ENCODE results near the gene EPN2. TPM values are rescaled to one million over a fixed set of nuclear protein-coding genes. Genes with fewer than 3 reads are reported as not detected.

The EPN2 gene
- total and polyA plus RNA-seq, 2 donors (not counting 1 experiment from before 2014, with no cell fraction given) = 23.8 to 36.0 TPM

- Histone ChIP-seq H3K4me2 (ENCODE audit: extremely low read depth, insufficient read depth, low read length) (no peak overlapping the region), H4K20me1 (ENCODE audit: control insufficient read depth, extremely low read depth, insufficient read depth, low read length) (no peaks in the 10 kb centered on the region), H3K4me3 (replicated peaks in 1 of 4; ENCODE audit: control extremely low read depth in 1 of 4, insufficient read depth in 1 of 4, low read depth in 3 of 4, low read length in 4 of 4) (no peak overlapping the region), H3K9me3 (ENCODE audit: control insufficient read depth, insufficient read depth, low read depth, low read length) (no peaks in the 10 kb centered on the region), H3K4me1 (ENCODE audit: control insufficient read depth, extremely low read depth, insufficient read depth, low read length) (peaks cover 22% of the 10 kb centered on the region), H3K27ac (ENCODE audit: insufficient read depth, low read length) (no peak overlapping the region), H3K27me3 (ENCODE audit: control insufficient read depth, insufficient read depth, low read length) (no peaks in the 10 kb centered on the region), H3K79me2 (ENCODE audit: control insufficient read depth, insufficient read depth, low read length) (no peaks in the 10 kb centered on the region), H3K36me3 (ENCODE audit: control insufficient read depth, insufficient read depth, low read length) (no peaks in the 10 kb centered on the region), H3K9ac (ENCODE audit: insufficient read depth, low read length) (no peak overlapping the region), H2AFZ (ENCODE audit: low read length) (no peak overlapping the region)
- TF ChIP-seq EZH2 (IDR thresholded peaks at IDR 0.05; ENCODE audit: low read length, missing control alignments) (no peak), CTCF (conservative IDR thresholded peaks at IDR 0.05 in 1 of 2, IDR thresholded peaks at IDR 0.05 in 1 of 2; ENCODE audit: low read depth in 1 of 2, low read length in 2 of 2) (no peak)
- DNase-seq (ENCODE audit: low read depth in 2 of 2) = no peak
These were observed 107.3 kb downstream of the EPN2 start for GRCh38 chr17:19344311-19345066.

GRCh38 chr17:19345067-19345460 is 107.9 kb downstream of the EPN2 start:
- Histone ChIP-seq H3K27me3 (ENCODE audit: control insufficient read depth, insufficient read depth, low read length) (no peaks in the 10 kb centered on the region), H3K4me2 (ENCODE audit: extremely low read depth, insufficient read depth, low read length) (no peak overlapping the region), H3K4me1 (ENCODE audit: control insufficient read depth, extremely low read depth, insufficient read depth, low read length) (peaks cover 22% of the 10 kb centered on the region), H3K79me2 (ENCODE audit: control insufficient read depth, insufficient read depth, low read length) (no peaks in the 10 kb centered on the region), H3K9me3 (ENCODE audit: control insufficient read depth, insufficient read depth, low read depth, low read length) (no peaks in the 10 kb centered on the region), H3K36me3 (ENCODE audit: control insufficient read depth, insufficient read depth, low read length) (no peaks in the 10 kb centered on the region), H4K20me1 (ENCODE audit: control insufficient read depth, extremely low read depth, insufficient read depth, low read length) (no peaks in the 10 kb centered on the region), H3K4me3 (replicated peaks in 1 of 4; ENCODE audit: control extremely low read depth in 1 of 4, insufficient read depth in 1 of 4, low read depth in 3 of 4, low read length in 4 of 4) (no peak overlapping the region), H3K27ac (ENCODE audit: insufficient read depth, low read length) (no peak overlapping the region), H2AFZ (ENCODE audit: low read length) (no peak overlapping the region), H3K9ac (ENCODE audit: insufficient read depth, low read length) (no peak overlapping the region)
- TF ChIP-seq EZH2 (IDR thresholded peaks at IDR 0.05; ENCODE audit: low read length, missing control alignments) = no peak
- TF ChIP-seq CTCF (conservative IDR thresholded peaks at IDR 0.05 in 1 of 2, IDR thresholded peaks at IDR 0.05 in 1 of 2; ENCODE audit: low read depth in 1 of 2, low read length in 2 of 2) = no peak
- no peak for DNase-seq (ENCODE audit: low read depth in 2 of 2)

- Histone ChIP-seq H3K9me3 (ENCODE audit: control insufficient read depth, insufficient read depth, low read depth, low read length) (no peaks in the 10 kb centered on the region), H4K20me1 (ENCODE audit: control insufficient read depth, extremely low read depth, insufficient read depth, low read length) (no peaks in the 10 kb centered on the region), H3K9ac (ENCODE audit: insufficient read depth, low read length) (no peak overlapping the region), H3K4me3 (replicated peaks in 1 of 4; ENCODE audit: control extremely low read depth in 1 of 4, insufficient read depth in 1 of 4, low read depth in 3 of 4, low read length in 4 of 4) (no peak overlapping the region), H2AFZ (ENCODE audit: low read length) (no peak overlapping the region), H3K36me3 (ENCODE audit: control insufficient read depth, insufficient read depth, low read length) (no peaks in the 10 kb centered on the region), H3K79me2 (ENCODE audit: control insufficient read depth, insufficient read depth, low read length) (no peaks in the 10 kb centered on the region), H3K4me1 (ENCODE audit: control insufficient read depth, extremely low read depth, insufficient read depth, low read length) (peaks cover 22% of the 10 kb centered on the region), H3K4me2 (ENCODE audit: extremely low read depth, insufficient read depth, low read length) (no peak overlapping the region), H3K27me3 (ENCODE audit: control insufficient read depth, insufficient read depth, low read length) (no peaks in the 10 kb centered on the region), H3K27ac (ENCODE audit: insufficient read depth, low read length) (no peak overlapping the region)
- no peak for DNase-seq (ENCODE audit: low read depth in 2 of 2)
- TF ChIP-seq EZH2 (IDR thresholded peaks at IDR 0.05; ENCODE audit: low read length, missing control alignments) (no peak), CTCF (conservative IDR thresholded peaks at IDR 0.05 in 1 of 2, IDR thresholded peaks at IDR 0.05 in 1 of 2; ENCODE audit: low read depth in 1 of 2, low read length in 2 of 2) (no peak)
These were observed 108.6 kb downstream of the EPN2 start for GRCh38 chr17:19345486-19346350.
